Upper lobe of right lung (tissue), 1 donor: Measurements from ENCODE around the gene PTPRS. TPM values are rescaled to one million over a fixed set of nuclear protein-coding genes. Genes with fewer than 3 reads are reported as not detected.
A peak's percentile ranks its signal among the peaks of the same experiment; 100 is the strongest.

Experiments
- ATAC-seq: fragments of 200-7000 bp; cut with Tn5 transposase; one replicate; pipeline ENCODE4 v1.9.1; 2020; ENCODE audit warnings: mild to moderate bottlenecking, moderate library complexity
- DNase-seq: peaks from one replicate; pipeline ENCODE4 v3.0.0-alpha.2; 2020
- H3K27ac ChIP-seq: fragments of 200-600 bp; one replicate; pipeline ENCODE4 v1.8.0; 2022
- H3K27me3 ChIP-seq: fragments of 200-600 bp; one replicate; pipeline ENCODE4 v1.8.0; 2022; ENCODE audit warnings: mild to moderate bottlenecking
- H3K36me3 ChIP-seq: fragments of 200-600 bp; one replicate; pipeline ENCODE4 v1.8.0; 2022
- H3K4me1 ChIP-seq: fragments of 200-600 bp; one replicate; pipeline ENCODE4 v1.8.0; 2022
- H3K4me3 ChIP-seq: fragments of 200-600 bp; one replicate; pipeline ENCODE4 v1.8.0; 2022; ENCODE audit warnings: mild to moderate bottlenecking
- H3K9me3 ChIP-seq: fragments of 200-600 bp; one replicate; pipeline ENCODE4 v1.8.0; 2022
- intact Hi-C: fragments of 100-400 bp; cut with DNase I; formaldehyde crosslinking; loops from one replicate; pipeline ENCODE4 v1.11.0; 2022
- total RNA-seq: library from RNA; stranded (reverse); fragmentation: NEBNext Ultra II Directional; extraction: Animal tissue kit (Norgen Biotek cat#: 25700); gene quantifications from one replicate; pipeline ENCODE4 v1.2.1, GENCODE V29; 2021
- TF ChIP-seq, protein P1 (sequence below): fragments of 200-600 bp; IDR thresholded peaks from one replicate; pipeline ENCODE4 v1.8.0; 2022; ENCODE audit warnings: antibody characterized with exemption
- donor health status: DM: no; HTN: yes; CAD: no; lungs with severe emphysema.

The PTPRS gene
- total RNA-seq, 1 donor from 2014 or later, result 131 TPM

DNA sequence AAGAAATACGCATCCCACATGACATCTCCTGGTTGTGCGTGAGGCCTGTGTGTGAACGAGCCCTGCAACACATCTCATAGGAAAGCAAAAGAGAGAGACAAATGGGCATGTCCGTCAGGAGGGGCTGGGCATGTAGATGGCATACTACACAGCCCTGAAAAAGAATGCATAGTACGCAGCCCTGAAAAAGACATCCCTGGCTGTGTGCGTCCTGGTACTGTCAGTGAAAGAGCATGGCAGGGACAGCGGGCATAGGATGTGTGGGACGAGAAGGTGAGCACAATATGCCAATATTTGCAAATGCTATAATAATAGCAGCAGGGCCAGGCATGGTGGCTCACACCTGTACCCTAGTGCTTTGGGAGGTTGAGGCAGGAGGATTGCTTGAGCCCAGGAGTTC, 28.6 kb downstream of the PTPRS start:
- H3K4me3 ChIP-seq, result no peak overlapping the region
- TF ChIP-seq, protein P1, sequence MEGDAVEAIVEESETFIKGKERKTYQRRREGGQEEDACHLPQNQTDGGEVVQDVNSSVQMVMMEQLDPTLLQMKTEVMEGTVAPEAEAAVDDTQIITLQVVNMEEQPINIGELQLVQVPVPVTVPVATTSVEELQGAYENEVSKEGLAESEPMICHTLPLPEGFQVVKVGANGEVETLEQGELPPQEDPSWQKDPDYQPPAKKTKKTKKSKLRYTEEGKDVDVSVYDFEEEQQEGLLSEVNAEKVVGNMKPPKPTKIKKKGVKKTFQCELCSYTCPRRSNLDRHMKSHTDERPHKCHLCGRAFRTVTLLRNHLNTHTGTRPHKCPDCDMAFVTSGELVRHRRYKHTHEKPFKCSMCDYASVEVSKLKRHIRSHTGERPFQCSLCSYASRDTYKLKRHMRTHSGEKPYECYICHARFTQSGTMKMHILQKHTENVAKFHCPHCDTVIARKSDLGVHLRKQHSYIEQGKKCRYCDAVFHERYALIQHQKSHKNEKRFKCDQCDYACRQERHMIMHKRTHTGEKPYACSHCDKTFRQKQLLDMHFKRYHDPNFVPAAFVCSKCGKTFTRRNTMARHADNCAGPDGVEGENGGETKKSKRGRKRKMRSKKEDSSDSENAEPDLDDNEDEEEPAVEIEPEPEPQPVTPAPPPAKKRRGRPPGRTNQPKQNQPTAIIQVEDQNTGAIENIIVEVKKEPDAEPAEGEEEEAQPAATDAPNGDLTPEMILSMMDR, result no peak
- no peaks in the 10 kb centered on the region for H3K4me1 ChIP-seq
- no peaks in the 10 kb centered on the region for H3K36me3 ChIP-seq
- no peaks in the 10 kb centered on the region for H3K27me3 ChIP-seq
- no peaks in the 10 kb centered on the region for H3K9me3 ChIP-seq
- intact Hi-C loops, result no loop called here
- ATAC-seq (no peak), DNase-seq (no peak)
- no peak overlapping the region for H3K27ac ChIP-seq

DNA sequence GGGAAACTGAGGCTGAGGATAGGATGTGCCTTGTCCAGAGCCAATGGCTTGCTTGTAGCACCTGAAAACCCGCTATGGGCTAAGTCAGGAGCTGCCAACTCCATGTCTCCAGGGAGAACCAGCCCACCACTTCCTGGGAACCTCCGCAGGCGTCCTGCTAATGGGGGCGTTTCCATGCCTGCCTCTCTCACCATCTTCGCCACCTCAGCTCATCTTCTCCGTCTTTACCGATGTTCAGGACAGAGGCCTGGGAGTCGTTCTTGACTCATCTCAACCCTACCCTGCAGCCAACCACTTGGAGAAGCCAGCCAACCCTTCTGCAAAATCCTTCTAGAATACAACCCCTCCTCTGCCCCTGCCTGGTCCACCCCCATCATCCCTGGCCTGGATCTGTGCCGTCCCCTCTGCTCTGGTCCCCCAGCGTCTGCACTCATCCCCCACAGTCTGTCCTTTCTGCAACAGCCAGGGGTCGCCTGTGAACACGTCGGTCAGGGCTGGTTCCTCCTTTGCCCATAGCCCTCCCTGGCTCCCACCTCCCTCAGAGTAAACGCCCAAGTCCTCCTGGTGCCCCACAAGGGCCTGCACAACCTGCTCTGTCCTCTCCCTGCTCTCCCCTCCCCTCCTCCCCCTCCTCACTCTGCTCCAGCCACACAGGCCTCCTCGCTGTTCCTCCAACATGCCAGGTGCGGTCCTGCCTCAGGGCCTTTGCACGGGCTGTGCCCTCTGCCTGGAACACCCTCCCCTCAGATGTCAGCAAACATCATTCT, 31.0 kb downstream of the PTPRS start:
- Histone ChIP-seq H3K9me3 (no peaks in the 10 kb centered on the region), H3K27me3 (no peaks in the 10 kb centered on the region), H3K4me3 (no peak overlapping the region), H3K27ac (peak overlapping the region; percentile 83), H3K4me1 (no peaks in the 10 kb centered on the region), H3K36me3 (no peaks in the 10 kb centered on the region)
- TF ChIP-seq, protein P1, result no peak
- intact Hi-C loops, result no loop called here
- ATAC-seq (peak; percentile 14), DNase-seq (no peak)

DNA sequence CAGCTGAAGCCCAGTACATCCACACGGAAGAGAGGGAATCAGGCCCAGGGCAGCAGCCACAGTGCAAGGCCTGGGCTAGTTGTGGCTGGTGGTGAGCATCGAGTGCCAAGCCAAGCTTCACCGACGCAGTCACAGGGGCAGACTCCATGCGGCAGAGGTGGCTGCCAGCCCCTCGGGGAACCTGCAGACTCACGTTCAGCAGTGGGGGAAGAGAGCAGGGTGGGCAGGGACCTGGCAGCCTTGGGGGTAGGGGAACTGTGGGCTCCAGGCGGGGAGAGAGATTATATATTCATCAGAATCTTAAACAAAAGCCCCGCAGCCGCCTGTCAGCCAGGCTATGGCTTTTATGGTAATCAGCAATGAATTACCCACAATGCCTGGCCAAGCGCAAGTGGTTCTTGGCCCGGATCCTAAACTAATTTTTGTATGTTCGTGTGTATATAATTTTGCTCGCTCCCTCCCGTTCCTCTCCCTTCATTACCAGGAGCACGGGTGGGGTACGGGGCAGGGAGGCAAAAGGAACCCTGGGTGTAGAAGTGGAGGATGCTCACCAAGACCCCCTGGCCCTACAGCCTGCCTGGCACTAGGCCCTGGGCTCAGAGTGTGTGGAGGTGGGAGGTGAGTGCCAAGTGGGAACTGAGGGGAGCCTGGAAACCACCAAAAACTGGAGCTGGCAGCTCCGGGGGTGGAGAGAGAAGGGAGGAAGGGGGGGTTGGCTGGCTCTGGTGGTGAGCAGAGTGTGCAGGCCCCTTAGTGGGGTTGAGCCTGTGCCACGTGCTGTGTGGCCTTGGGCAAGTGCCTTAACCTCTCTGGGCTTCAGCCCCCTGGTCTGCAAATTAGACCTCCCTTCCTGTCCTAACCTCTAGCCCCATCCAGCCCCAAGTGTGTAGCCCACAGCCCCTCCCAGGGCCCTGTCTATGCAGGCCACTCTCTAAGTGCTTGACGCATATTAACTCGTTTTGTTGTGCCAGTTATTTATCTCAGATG, 31.9 kb downstream of the PTPRS start:
- DNase-seq (peak; percentile 78), ATAC-seq (peak; percentile 78)
- Histone ChIP-seq H3K27ac (peak overlapping the region; percentile 83), H3K27me3 (no peaks in the 10 kb centered on the region), H3K36me3 (no peaks in the 10 kb centered on the region), H3K4me3 (peak overlapping the region; percentile 42), H3K4me1 (no peaks in the 10 kb centered on the region), H3K9me3 (no peaks in the 10 kb centered on the region)
- intact Hi-C loops, result no loop called here
- TF ChIP-seq, protein P1, result no peak

DNA sequence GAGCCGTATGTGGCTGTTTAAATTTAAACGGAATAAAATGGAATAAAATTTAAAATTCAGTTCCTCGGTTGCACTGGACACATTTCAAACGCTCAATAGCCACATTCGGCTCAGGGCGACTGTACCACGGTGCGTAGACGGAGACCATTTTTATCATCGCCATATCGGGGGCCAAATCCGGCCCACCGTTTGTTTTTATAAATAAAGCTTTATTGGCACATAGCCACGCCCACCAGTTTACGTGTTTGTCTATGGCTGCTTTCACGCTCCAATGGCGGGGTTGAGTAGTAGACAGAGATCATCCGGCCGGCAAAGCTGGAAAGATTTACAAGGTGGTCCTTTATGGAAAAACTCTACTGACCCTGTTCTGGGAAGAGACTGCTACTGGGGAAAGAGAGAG, 33.0 kb downstream of the PTPRS start:
- Histone ChIP-seq H3K27ac (no peak overlapping the region), H3K4me1 (no peaks in the 10 kb centered on the region), H3K4me3 (no peak overlapping the region), H3K36me3 (no peaks in the 10 kb centered on the region), H3K9me3 (no peaks in the 10 kb centered on the region), H3K27me3 (no peaks in the 10 kb centered on the region)
- TF ChIP-seq, protein P1, result no peak
- intact Hi-C loops, result no loop called here
- ATAC-seq (no peak), DNase-seq (no peak)

DNA sequence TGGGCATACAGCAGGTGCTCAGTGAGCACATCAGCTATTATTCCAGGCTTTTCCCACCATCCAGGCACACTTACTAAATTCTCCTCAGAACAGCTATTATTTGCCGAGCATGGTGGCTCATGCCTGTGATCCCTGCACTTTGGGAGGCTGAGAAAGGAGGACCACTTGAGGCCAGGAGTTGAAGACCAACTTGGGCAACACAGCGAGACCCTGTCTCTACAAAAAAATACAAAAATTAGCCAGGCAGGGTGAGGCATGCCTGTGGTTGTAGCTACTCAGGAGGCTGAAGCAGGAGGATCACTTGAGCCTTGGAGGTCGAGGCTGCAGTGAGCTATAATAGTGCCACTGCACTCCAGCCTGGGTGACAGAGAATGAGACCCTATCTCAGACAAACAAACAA, 35.4 kb downstream of the PTPRS start:
- TF ChIP-seq, protein P1, result no peak
- DNase-seq, result no peak
- no peak overlapping the region for H3K4me3 ChIP-seq
- no peak for ATAC-seq
- no peaks in the 10 kb centered on the region for H3K9me3 ChIP-seq
- H3K4me1 ChIP-seq, result no peaks in the 10 kb centered on the region
- no peaks in the 10 kb centered on the region for H3K36me3 ChIP-seq
- no peak overlapping the region for H3K27ac ChIP-seq
- H3K27me3 ChIP-seq, result no peaks in the 10 kb centered on the region
- intact Hi-C loops, result no loop called here
